ENCODE results near the gene MGLL.

MGLL gene

GRCh38 chr3:127789990-127790881, 32.1 kb downstream of the MGLL start:
- no peak for DNase-seq (ENCODE audit: low read depth)
- H3K4me3 ChIP-seq (ENCODE audit: control insufficient read depth, low read depth, low read length), result no peak overlapping the region
- TF ChIP-seq CTCF (IDR thresholded peaks at IDR 0.05; ENCODE audit: control insufficient read depth, insufficient read depth, low read depth, low read length, missing control alignments), result no peak

- no peak for DNase-seq (ENCODE audit: low read depth)
- TF ChIP-seq CTCF (IDR thresholded peaks at IDR 0.05; ENCODE audit: control insufficient read depth, insufficient read depth, low read depth, low read length, missing control alignments), result no peak
- no peak overlapping the region for H3K4me3 ChIP-seq (ENCODE audit: control insufficient read depth, low read depth, low read length)
These were observed 33.3 kb downstream of the MGLL start for GRCh38 chr3:127789051-127789450.

- TF ChIP-seq CTCF (IDR thresholded peaks at IDR 0.05; ENCODE audit: control insufficient read depth, insufficient read depth, low read depth, low read length, missing control alignments), result no peak
- no peak overlapping the region for H3K4me3 ChIP-seq (ENCODE audit: control insufficient read depth, low read depth, low read length)
- no peak for DNase-seq (ENCODE audit: low read depth)
These were observed 33.8 kb downstream of the MGLL start for GRCh38 chr3:127788451-127788909.

- TF ChIP-seq CTCF (IDR thresholded peaks at IDR 0.05; ENCODE audit: control insufficient read depth, insufficient read depth, low read depth, low read length, missing control alignments), result no peak
- no peak for DNase-seq (ENCODE audit: low read depth)
- H3K4me3 ChIP-seq (ENCODE audit: control insufficient read depth, low read depth, low read length), result no peak overlapping the region
These were observed 34.5 kb downstream of the MGLL start for GRCh38 chr3:127787571-127788365.

- TF ChIP-seq CTCF (IDR thresholded peaks at IDR 0.05; ENCODE audit: control insufficient read depth, insufficient read depth, low read depth, low read length, missing control alignments), result no peak
- H3K4me3 ChIP-seq (ENCODE audit: control insufficient read depth, low read depth, low read length), result no peak overlapping the region
- DNase-seq (ENCODE audit: low read depth), result no peak
These were observed 35.2 kb downstream of the MGLL start for GRCh38 chr3:127787071-127787490.

GRCh38 chr3:127786353-127787070, 35.8 kb downstream of the MGLL start:
- no peak for TF ChIP-seq CTCF (IDR thresholded peaks at IDR 0.05; ENCODE audit: control insufficient read depth, insufficient read depth, low read depth, low read length, missing control alignments)
- no peak overlapping the region for H3K4me3 ChIP-seq (ENCODE audit: control insufficient read depth, low read depth, low read length)
- DNase-seq (ENCODE audit: low read depth), result no peak

All from AG09309 (cell line).